ENCODE data around the gene RAB7B. TPM values are rescaled to one million over a fixed set of nuclear protein-coding genes. Genes with fewer than 3 reads are reported as not detected.

RAB7B gene
- total and polyA plus RNA-seq, 2 of the 4 experiments (the other 2 are of a cell fraction): 9.1 to 14.7 TPM

DNA sequence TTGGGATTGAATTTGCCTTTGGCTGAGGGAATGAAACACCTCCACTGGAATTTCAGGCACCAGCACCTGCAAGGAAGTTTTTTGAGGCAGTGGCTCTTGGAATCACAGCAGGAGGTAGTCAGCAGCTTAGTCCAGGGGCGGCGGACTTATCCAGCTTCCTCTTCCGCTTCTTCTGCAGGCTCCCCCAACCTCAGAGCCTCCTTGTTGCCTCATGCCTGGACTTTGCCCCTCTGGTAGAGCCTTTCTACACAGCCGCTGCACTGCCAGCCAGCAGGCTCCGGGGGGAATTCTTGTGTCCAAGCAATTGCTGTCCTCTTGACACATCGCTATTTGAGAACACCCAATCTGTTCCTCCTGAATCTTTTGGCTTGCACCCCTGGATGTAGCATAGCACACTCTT is 45.4 kb upstream of the RAB7B start:
- Histone ChIP-seq H3K4me1 (ENCODE audit: control insufficient read depth, insufficient read depth, low read length) (no peaks in the 10 kb centered on the region), H4K5ac (ENCODE audit: low read depth, low read length) (no peak overlapping the region), H3K9ac (ENCODE audit: low read depth, low read length) (no peak overlapping the region), H3K4me3 (ENCODE audit: insufficient read depth, low read depth, low read length) (no peak overlapping the region), H2BK20ac (ENCODE audit: low read depth, low read length) (no peak overlapping the region), H2AK9ac (replicated peaks; ENCODE audit: low read depth, low read length, poor library complexity) (peak overlapping the region; percentile 72), H3K4me2 (ENCODE audit: low read depth, low read length) (no peak overlapping the region), H2BK15ac (ENCODE audit: low read depth, low read length) (no peak overlapping the region), H4K20me1 (ENCODE audit: insufficient read depth, low read length) (no peaks in the 10 kb centered on the region), H3K36me3 (ENCODE audit: control insufficient read depth, insufficient read depth, low read length) (no peaks in the 10 kb centered on the region), H3K9me1 (ENCODE audit: insufficient read depth, low read length) (0 out of 2 replicates have a peak, but pooled peaks cover 3% of the 10 kb centered on the region), H2AK5ac (ENCODE audit: low read depth, low read length) (no peak overlapping the region), H3K9me3 (ENCODE audit: control insufficient read depth, insufficient read depth, low read length) (no peaks in the 10 kb centered on the region), H2AFZ (replicated peaks; ENCODE audit: low read length, poor library complexity) (no peak overlapping the region), H3K79me1 (ENCODE audit: low read depth in 1 of 2, low read length in 2 of 2) (no peaks in the 10 kb centered on the region), H2BK120ac (ENCODE audit: low read depth, low read length) (no peak overlapping the region), H3K56ac (ENCODE audit: extremely low read depth, insufficient read depth, low read length) (no peak overlapping the region), H3K27me3 (ENCODE audit: control insufficient read depth, insufficient read depth, low read length) (peaks cover 34% of the 10 kb centered on the region), H4K91ac (ENCODE audit: insufficient read depth, low read depth, low read length) (no peak overlapping the region), H4K8ac (ENCODE audit: low read depth in 2 of 2, low read length in 2 of 2) (no peak overlapping the region), H2BK5ac (ENCODE audit: low read depth, low read length, poor library complexity, severe bottlenecking) (no peak overlapping the region), H3K4ac (ENCODE audit: low read depth, low read length) (no peak overlapping the region), H3K23ac (ENCODE audit: low read depth, low read length) (no peak overlapping the region), H3K27ac (ENCODE audit: insufficient read depth, low read length) (no peak overlapping the region), H3K14ac (replicated peaks; ENCODE audit: low read depth, low read length) (no peak overlapping the region), H3K18ac (ENCODE audit: low read depth, low read length) (no peak overlapping the region)
- intact Hi-C loops (cut with micrococcal nuclease) (no loop called here), in situ Hi-C loops (cut with MboI; ENCODE audit: low sequenced_read_pairs) (no loop called here), dilution Hi-C loops (cut with HindIII; ENCODE audit: low sequenced_read_pairs, unreplicated experiment) (no loop called here)
- BruUV-seq (replicated peaks): no TSS peak
- no peak for TF ChIP-seq RCOR1 (IDR thresholded peaks at IDR 0.05; ENCODE audit: insufficient replicate concordance, low read length)
- no peak for TF ChIP-seq RFX5 (IDR thresholded peaks at IDR 0.05; ENCODE audit: low read depth, low read length)
- no peak for TF ChIP-seq POLR2A (IDR thresholded peaks at IDR 0.05; ENCODE audit: low read depth, low read length)
- ATAC-seq (ENCODE audit: low read depth) (no peak), DNase-seq (no peak)
- WGBS, 2 experiments (ENCODE audit: extremely low coverage in 2 of 2, insufficient read length in 1 of 2): 83% methylated on average over 2 of the region's 6 CpGs; no CpG with 5 or more reads in 1 of the 2 experiments
- ChIA-PET CTCF (no interaction called here), POLR2A (ENCODE audit: unreplicated experiment) (no interaction called here)

Data from IMR-90 (cell line).